HG02798 (cell line): Measurements from ENCODE around the gene METTL9.

Experiments used
- ATAC-seq: cut with Tn5 transposase; IDR thresholded peaks from one replicate; pipeline ENCODE4 v1.9.1; 2021; ENCODE audit warnings: mild to moderate bottlenecking; ENCODE audit not compliant: unreplicated experiment, poor library complexity

The METTL9 gene

GRCh38 chr16:21702276-21702675 is 102.9 kb downstream of the METTL9 start:
- ATAC-seq, result no peak

- no peak for ATAC-seq
These were observed 103.8 kb downstream of the METTL9 start for GRCh38 chr16:21703156-21703555.

DNA sequence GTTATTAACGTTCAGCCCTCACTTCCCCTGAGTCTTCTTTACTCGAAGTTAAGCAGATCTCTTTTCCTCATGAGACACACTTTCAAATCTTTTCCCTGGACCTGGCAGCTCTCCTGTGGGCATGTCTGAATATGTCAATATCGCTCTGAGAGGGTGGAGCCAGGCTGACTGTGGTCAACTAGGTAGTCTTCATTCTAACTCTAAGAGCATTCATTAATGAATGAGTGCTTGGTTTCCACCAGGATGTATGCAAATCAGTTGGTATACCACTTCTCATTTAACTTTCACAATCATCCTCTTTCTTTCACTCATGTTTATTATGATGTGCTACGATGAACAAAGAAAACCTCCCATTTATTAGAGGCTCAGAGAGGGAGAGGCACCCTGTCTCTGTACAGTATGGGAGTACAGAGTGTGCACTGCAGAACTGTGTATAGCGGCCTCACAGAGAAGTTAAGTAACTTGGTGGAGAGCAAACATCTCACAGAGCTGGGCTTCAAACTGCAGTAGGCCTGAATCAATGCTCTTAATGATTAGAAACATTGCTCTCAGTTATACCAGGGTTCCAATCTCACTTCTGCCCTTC is 104.3 kb downstream of the METTL9 start:
- ATAC-seq, result no peak

GRCh38 chr16:21704266-21704665 is 104.9 kb downstream of the METTL9 start:
- ATAC-seq, result no peak

GRCh38 chr16:21704733-21705132 is 105.4 kb downstream of the METTL9 start:
- no peak for ATAC-seq
